Pancreas (tissue), 10 donors: ENCODE results near the gene LRRC46. TPM values are rescaled to one million over a fixed set of nuclear protein-coding genes. Genes with fewer than 3 reads are reported as not detected.

Experiments used
- ATAC-seq, 4 donors: fragments of 200-7000 bp; cut with Tn5 transposase; one replicate each; pipeline versions ENCODE4 v1.8.0 to v1.9.1; 2020; ENCODE audit warnings: mild to moderate bottlenecking in 4 of 4, moderate library complexity in 4 of 4
- DNase-seq, 6 donors: peaks; one replicate each; pipeline ENCODE4 v3.0.0-alpha.2; 2020
- FAIRE-seq: peaks from 2 replicates; lab custom pipeline; 2012; peaks lifted over from hg19 to GRCh38; lab: Jason Lieb, UNC
- H3K27ac ChIP-seq, 4 donors: fragments of 200-600 bp; sonication (generic); 1 replicate in 3 of 4; 2 replicates in 1 of 4; pipeline versions ENCODE4 v1.5.0 to v1.8.0; 2020
- H3K27me3 ChIP-seq, 4 donors: fragments of 200-600 bp; one replicate each; pipeline ENCODE4 v1.8.0; 2021
- H3K36me3 ChIP-seq, 3 donors: fragments of 200-600 bp; sonication (generic) in 1 of 3; one replicate each; pipeline versions ENCODE4 v1.5.0 to v1.8.0; 2020 to 2021
- H3K4me1 ChIP-seq, 3 donors: fragments of 200-600 bp; one replicate each; pipeline ENCODE4 v1.8.0; 2021
- H3K4me3 ChIP-seq, 4 donors: fragments of 200-600 bp; sonication (generic) in 2 of 4; one replicate each; pipeline versions ENCODE4 v1.5.0 to v1.8.0; 2020 to 2021
- H3K9me3 ChIP-seq, 4 donors: fragments of 200-600 bp; one replicate each; pipeline ENCODE4 v1.8.0; 2021
- CTCF ChIP-seq, 4 donors: fragments of 200-600 bp; sonication (generic) in 3 of 4; IDR thresholded peaks; one replicate each; pipeline versions ENCODE4 v1.5.0 to v1.8.0; 2021; ENCODE audit warnings: antibody characterized with exemption in 4 of 4
- WGBS, 2 donors: extraction: QIAGEN DNeasy Blood & Tissue Kit; methylation state at CpG; one replicate each; pipeline ENCODE4 v1.1.7; 2013; 5-methylcytosine and 5-hydroxymethylcytosine counted together
- intact Hi-C, 3 donors: fragments of 100-400 bp; cut with DNase I; formaldehyde crosslinking; loops; one replicate each; pipeline versions ENCODE4 v1.11.1 to v1.14.2; 2022
- polyA plus RNA-seq, 2 donors: library from polyadenylated mRNA; stranded (reverse); fragments of 200-250 nt; gene quantifications; one replicate each; pipeline ENCODE4 v1.2.3, GENCODE V29; 2013
- total RNA-seq, 6 donors: library from RNA; stranded (reverse); fragmentation: NEBNext Ultra II Directional in 4 of 6; extraction: Animal tissue kit (Norgen Biotek cat#: 25700) in 4 of 6; gene quantifications; one replicate each; pipeline versions ENCODE4 v1.2.1 to v1.2.4, GENCODE V29; 2021 to 2023
- donor health status: healthy with polysubstance abuse.
- donor health status: DM: no; HTN: no; CAD: no; lungs with moderate emphysema.
- donor health status: DM: no; HTN: no; CAD: no.
- donor health status: control.
- donor health status: control.
- donor health status: Bipolar disorder and iron deficiency.
- donor health status: DM: yes; HTN: yes; CAD: no.
- donor health status: DM: no; HTN: no; CAD: no.
- donor health status: DM: no; HTN: no; CAD: no.
- donor health status: DM: yes; HTN: yes; CAD: no.

Gene LRRC46
- total and polyA plus RNA-seq, 8 donors = 0.14 to 1.8 (median 0.47) TPM

- H3K9me3 ChIP-seq = no peaks in the 10 kb centered on the region
- peaks cover 0 to 39% (median 14%) of the 10 kb centered on the region in 3 donors for H3K36me3 ChIP-seq
- TF ChIP-seq CTCF (IDR thresholded peaks at IDR 0.05) = no peak
- peak in 4 of 6 donors; percentile 8 to 41 (median 12) for DNase-seq
- no peak overlapping the region for H3K4me3 ChIP-seq
- FAIRE-seq = no peak
- intact Hi-C loops = no loop called here
- H3K27me3 ChIP-seq = no peaks in the 10 kb centered on the region
- 91 to 92% methylated on average over 21 of the region's 21 CpGs for WGBS, 2 donors
- H3K27ac ChIP-seq = no peak overlapping the region
- ATAC-seq = no peak
- peaks cover 11 to 20% (median 18%) of the 10 kb centered on the region in 3 donors for H3K4me1 ChIP-seq
These were observed 16.2 kb upstream of the LRRC46 start for GRCh38 chr17:47815106-47815918.

DNA sequence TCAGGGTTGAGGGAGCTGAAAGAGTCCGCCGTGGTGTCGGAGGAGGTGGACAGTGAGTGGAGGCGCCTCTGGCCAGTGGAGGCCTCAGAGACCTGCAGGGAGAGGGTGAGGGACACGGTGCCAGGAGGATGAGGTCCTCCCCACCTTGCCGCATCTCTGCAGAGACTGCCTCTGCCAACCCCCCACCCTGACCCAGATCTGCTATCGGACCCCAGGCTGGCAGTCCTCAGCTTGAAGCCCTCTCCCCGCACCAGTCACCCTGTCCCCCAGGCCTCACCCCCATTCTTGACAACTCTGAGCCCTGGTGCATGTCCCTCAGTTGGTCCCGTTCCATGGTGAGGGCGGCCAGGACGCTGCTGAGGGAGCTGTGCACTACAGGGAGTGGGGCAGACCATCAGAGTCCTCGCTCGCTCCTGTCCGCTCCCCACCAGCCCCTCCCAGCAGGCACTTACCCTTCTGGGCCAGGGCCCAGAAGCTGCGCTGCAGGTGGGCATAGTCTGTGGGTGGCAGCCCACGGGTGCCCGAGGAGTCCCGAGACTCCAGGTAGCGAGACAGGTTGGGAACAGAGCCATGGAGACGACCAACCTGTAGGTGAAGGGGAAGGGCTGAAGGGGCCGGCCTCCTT, 15.2 kb upstream of the LRRC46 start:
- no peaks in the 10 kb centered on the region for H3K27me3 ChIP-seq
- no peak for TF ChIP-seq CTCF (IDR thresholded peaks at IDR 0.05)
- peaks cover 0 to 39% (median 14%) of the 10 kb centered on the region in 3 donors for H3K36me3 ChIP-seq
- H3K9me3 ChIP-seq = no peaks in the 10 kb centered on the region
- FAIRE-seq (no peak), ATAC-seq (no peak), DNase-seq (peak in 5 of 6 donors; percentile 9 to 74 (median 34))
- H3K27ac ChIP-seq = no peak overlapping the region
- intact Hi-C loops = no loop called here
- peaks cover 6 to 20% (median 11%) of the 10 kb centered on the region in 3 donors for H3K4me1 ChIP-seq
- no peak overlapping the region for H3K4me3 ChIP-seq
- 95% methylated on average over 21 of the region's 21 CpGs for WGBS, 2 donors

DNA sequence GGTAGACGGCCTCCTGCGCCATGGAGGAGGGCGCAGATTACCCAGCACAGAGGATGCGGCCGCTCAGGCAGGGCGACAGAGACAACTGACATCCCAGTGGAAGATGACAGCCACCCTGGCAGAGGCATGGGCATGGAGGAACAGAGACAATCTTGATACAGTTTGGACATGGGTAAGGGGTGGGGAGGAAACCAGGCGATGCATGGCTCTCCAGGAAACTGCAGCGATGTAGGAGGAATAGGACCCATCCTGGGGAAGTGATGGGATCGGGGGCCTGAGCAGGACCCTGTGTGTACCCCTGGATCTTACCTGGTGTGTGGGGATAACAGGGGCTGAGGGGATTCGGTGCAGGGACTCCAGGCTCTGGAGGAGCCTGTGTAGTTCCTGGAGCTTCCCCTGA, 14.5 kb upstream of the LRRC46 start:
- Histone ChIP-seq H3K27ac (no peak overlapping the region), H3K36me3 (peaks cover 0 to 39% (median 14%) of the 10 kb centered on the region in 3 donors), H3K27me3 (no peaks in the 10 kb centered on the region), H3K4me1 (peaks cover 1 to 13% (median 5%) of the 10 kb centered on the region in 3 donors), H3K9me3 (no peaks in the 10 kb centered on the region), H3K4me3 (no peak overlapping the region)
- peak in 2 of 6 donors; percentile 23 to 28 for DNase-seq
- 95 to 97% methylated on average over 10 of the region's 10 CpGs for WGBS, 2 donors
- no peak for FAIRE-seq
- no peak for TF ChIP-seq CTCF (IDR thresholded peaks at IDR 0.05)
- ATAC-seq = no peak
- intact Hi-C loops = no loop called here

- WGBS, 2 donors = 87 to 93% methylated on average over 10 to 11 of the region's 11 CpGs
- no peak for TF ChIP-seq CTCF (IDR thresholded peaks at IDR 0.05)
- Histone ChIP-seq H3K4me1 (peaks cover 0 to 14% (median 4%) of the 10 kb centered on the region in 3 donors), H3K9me3 (no peaks in the 10 kb centered on the region), H3K27me3 (no peaks in the 10 kb centered on the region), H3K4me3 (no peak overlapping the region), H3K27ac (no peak overlapping the region), H3K36me3 (peaks cover 0 to 39% (median 14%) of the 10 kb centered on the region in 3 donors)
- ATAC-seq (no peak), DNase-seq (peak in 2 of 6 donors; percentile 8 to 27), FAIRE-seq (no peak)
- intact Hi-C loops = no loop called here
These were observed 13.3 kb upstream of the LRRC46 start for GRCh38 chr17:47818002-47818695.
